Hematopoietic multipotent progenitor cell treated with erythropoietin and hydrocortisone succinate and interleukin-3 and kit ligand, for 17 days (in vitro differentiated cells): ENCODE measurements around the gene ECI1.
"Not testable (repeated sequence)": the region's sequence is repeated elsewhere in the genome, so short reads cannot be mapped to it uniquely, and the experiment has no call there.

Source experiments
- DNase-seq: peaks from one replicate; pipeline ENCODE4 v3.0.0-alpha.2; 2015; ENCODE audit warnings: low spot score

Gene ECI1

GRCh38 chr16:2210386-2211365 is 40.7 kb downstream of the ECI1 start, which contains the start of gene BRICD5:
Gene BRICD5, minus strand, starts transcription at chr16:2210863. Its CDS starts 30 bp downstream, at chr16:2210833.
- DNase-seq, result no peak

DNA sequence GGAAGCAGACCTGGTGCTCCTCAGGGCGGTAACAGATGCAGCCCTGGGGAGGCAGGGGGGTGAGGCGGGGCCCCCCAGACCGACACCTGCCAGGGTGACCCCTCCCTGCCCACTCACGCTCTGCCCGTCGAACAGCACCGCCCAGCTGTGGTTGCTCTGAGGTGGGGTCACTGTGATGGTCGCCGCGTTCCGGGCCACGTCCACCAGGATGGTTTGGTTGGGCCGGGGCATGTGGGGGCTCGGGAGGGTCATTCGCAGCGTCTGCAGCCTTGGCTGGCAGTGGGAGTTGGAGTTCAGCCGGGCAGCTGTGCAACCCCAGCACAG is 41.4 kb downstream of the ECI1 start:
- DNase-seq, result no peak

DNA sequence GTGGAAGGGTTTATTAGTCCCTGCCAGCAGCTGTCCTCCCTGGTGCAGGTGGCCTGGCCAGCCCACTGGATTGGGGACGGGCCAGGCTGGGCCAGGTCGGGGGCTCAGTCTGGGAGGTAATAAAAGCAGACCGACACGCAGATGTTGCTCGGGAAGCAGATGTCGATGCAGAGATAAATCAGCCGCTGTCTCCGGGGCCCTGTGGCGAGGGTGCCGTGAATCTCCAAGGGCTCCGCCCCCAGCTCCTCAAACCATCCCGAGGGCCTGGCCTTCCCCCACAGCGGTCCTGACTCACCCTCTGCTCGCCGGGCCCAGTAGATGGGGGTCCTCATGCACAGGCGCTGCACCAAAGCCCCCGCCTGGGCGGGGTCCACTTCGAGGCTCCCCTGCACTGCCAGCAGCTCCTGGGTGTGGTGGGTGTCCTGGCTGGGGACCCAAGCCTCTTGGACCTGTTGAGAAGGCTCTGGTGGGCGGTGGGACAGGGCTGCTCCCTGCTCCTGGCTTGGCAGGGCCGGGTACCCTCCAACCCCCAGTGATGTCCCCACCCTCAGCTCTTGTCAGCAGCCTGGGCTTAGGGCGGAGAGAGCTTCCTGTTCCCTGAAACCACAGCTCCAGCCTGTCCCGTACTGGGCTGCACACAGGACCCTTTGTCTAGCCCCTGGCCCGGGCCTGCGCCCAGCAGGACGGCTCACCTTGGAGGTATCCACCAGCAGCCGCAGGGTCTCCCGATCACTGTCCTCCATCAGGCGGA is 42.0 kb downstream of the ECI1 start:
- no peak for DNase-seq

GRCh38 chr16:2208772-2209171 is 42.6 kb downstream of the ECI1 start:
- no peak for DNase-seq

- DNase-seq, result no peak
Observed at GRCh38 chr16:2208308-2208707, 43.1 kb downstream of the ECI1 start.

DNA sequence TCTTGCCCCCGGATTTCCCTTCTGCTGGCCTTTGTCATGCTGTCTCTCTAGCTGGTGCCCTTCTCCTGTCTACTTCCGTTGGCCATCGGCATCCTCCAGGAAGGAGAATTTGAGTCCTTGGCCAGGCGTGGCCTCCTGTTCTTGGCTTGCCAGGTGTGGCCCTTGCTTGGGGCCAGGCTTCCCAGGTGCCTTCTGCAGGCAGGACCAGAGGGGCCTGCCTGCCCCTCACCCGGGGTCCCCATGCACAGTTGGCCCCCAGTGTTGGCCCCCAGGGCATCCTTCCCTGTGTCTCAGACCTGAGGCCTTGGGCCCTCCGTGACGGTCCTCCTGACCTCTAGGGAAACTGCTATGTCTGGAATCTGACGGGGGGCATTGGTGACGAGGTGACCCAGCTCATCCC is 43.5 kb downstream of the ECI1 start:
- DNase-seq, result no peak

DNA sequence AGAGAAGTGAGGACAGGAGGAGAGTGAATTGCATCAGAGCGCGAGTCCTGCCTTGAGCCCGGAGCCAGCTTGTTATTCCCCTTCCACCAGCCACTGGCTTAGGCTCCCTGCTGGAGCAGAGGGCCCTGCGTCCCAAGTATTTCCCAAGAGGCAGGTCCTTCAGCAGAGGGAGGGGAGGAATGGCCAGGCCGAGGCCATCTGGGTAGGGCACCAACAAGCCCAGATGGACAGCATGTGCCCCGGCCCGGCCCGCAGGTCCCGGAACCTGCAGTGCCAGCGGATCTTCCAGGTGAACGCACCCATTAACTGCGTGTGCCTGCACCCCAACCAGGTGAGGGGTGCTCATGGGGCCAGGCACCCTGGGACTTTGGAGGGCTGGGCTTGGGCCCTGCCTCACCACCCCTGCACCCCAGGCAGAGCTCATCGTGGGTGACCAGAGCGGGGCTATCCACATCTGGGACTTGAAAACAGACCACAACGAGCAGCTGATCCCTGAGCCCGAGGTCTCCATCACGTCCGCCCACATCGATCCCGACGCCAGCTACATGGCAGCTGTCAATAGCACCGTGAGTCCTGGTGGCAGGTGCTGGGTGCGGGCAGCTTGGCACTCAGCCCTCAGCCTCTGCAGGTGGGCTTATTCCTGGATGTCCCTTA is 44.5 kb downstream of the ECI1 start:
- DNase-seq, result no peak

- no peak for DNase-seq
Observed at GRCh38 chr16:2206420-2206779, 45.0 kb downstream of the ECI1 start.

GRCh38 chr16:2205967-2206313 is 45.4 kb downstream of the ECI1 start:
- no peak for DNase-seq

GRCh38 chr16:2205104-2205966 is 46.1 kb downstream of the ECI1 start, which contains the start of gene MLST8:
Gene MLST8, plus strand, starts transcription at chr16:2205454. Its CDS starts 632 bp downstream, at chr16:2206086.
- peak; percentile 94 for DNase-seq

GRCh38 chr16:2204416-2205103 is 46.8 kb downstream of the ECI1 start:
- no peak for DNase-seq

- not testable (repeated sequence) for DNase-seq
Observed at GRCh38 chr16:2203119-2203688, 48.2 kb downstream of the ECI1 start.

GRCh38 chr16:2200313-2200712 is 51.1 kb downstream of the ECI1 start:
- no peak for DNase-seq

DNA sequence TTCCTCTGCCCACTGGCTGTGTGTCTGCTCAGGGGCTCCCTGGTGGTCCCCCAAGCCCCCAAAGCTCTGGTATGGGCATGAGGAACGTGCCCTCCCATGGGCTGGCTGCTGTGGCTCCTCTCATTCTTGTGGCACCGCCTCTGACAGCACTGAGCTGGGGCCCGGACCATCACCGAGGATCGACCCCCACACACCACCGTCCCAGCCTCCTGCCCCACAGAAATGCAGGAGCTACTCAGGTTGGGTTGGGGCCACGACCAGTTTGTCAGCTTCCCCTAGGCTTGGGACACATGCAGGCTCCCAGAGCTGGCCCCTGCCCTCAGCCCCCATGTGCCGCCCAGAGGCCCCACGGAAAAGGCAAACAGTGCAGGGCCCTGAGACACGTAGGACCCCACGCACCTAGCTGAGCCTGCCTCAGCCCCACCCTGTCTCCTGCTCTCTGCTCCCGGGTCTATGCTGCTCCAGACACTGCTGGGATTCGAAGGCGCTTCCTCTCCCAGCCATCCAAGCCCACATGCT is 51.7 kb downstream of the ECI1 start:
- no peak for DNase-seq

GRCh38 chr16:2199095-2199494 is 52.3 kb downstream of the ECI1 start:
- DNase-seq, result no peak

DNA sequence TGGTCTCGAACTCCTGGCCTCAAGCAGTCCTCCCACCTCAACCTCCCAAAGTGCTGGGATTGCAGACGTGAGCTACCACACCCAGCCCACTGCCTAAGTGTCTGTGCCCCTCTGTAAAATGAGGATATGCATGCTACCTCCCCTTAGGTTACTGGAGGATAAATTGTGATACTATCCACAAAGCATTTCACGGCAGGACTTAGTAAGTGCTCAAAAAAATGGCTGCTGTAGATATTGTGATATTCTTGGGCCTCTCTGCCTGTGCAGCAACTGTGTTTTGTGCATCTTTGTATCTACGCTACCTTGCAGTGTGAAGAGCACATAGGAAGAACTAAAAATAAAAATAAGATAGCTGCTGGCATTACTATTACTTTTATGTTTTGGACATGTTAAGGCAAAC is 53.1 kb downstream of the ECI1 start:
- no peak for DNase-seq

DNA sequence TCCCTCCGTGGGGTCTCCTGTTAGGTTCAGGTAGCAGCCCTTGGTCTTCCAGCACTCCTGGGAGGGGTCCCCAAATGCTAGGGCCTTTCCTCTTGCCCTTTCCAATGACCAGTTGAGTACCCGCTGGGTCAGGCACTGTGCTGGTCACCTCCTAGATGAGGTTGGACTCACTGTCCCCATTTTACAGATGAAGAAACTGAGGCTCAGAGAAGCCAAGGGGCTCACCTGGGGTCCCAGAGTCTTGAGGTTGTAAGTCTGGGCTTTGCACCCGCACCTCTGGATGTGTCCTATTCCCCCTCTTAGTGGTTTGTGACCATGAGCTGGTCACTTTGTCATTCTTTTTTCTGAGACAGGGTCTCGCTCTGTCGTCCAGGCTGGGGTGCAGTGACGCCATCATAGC is 53.6 kb downstream of the ECI1 start:
- no peak for DNase-seq

GRCh38 chr16:2196981-2197511 is 54.3 kb downstream of the ECI1 start:
- no peak for DNase-seq

GRCh38 chr16:2196162-2196980 is 55.0 kb downstream of the ECI1 start, which contains the start of gene CASKIN1:
Gene CASKIN1, minus strand, starts transcription at chr16:2196605. Its CDS starts 173 bp downstream, at chr16:2196432.
- no peak for DNase-seq
